HG02763 (cell line): ENCODE measurements around the gene IFIT2.
A peak's percentile ranks its signal among the peaks of the same experiment; 100 is the strongest.
"Not testable (repeated sequence)": the region's sequence is repeated elsewhere in the genome, so short reads cannot be mapped to it uniquely, and the experiment has no call there.

Experiments
- ATAC-seq: cut with Tn5 transposase; IDR thresholded peaks from one replicate; pipeline ENCODE4 v1.9.1; 2021; ENCODE audit warnings: mild to moderate bottlenecking, moderate library complexity; ENCODE audit not compliant: unreplicated experiment

IFIT2 gene, protein sequence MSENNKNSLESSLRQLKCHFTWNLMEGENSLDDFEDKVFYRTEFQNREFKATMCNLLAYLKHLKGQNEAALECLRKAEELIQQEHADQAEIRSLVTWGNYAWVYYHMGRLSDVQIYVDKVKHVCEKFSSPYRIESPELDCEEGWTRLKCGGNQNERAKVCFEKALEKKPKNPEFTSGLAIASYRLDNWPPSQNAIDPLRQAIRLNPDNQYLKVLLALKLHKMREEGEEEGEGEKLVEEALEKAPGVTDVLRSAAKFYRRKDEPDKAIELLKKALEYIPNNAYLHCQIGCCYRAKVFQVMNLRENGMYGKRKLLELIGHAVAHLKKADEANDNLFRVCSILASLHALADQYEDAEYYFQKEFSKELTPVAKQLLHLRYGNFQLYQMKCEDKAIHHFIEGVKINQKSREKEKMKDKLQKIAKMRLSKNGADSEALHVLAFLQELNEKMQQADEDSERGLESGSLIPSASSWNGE

DNA sequence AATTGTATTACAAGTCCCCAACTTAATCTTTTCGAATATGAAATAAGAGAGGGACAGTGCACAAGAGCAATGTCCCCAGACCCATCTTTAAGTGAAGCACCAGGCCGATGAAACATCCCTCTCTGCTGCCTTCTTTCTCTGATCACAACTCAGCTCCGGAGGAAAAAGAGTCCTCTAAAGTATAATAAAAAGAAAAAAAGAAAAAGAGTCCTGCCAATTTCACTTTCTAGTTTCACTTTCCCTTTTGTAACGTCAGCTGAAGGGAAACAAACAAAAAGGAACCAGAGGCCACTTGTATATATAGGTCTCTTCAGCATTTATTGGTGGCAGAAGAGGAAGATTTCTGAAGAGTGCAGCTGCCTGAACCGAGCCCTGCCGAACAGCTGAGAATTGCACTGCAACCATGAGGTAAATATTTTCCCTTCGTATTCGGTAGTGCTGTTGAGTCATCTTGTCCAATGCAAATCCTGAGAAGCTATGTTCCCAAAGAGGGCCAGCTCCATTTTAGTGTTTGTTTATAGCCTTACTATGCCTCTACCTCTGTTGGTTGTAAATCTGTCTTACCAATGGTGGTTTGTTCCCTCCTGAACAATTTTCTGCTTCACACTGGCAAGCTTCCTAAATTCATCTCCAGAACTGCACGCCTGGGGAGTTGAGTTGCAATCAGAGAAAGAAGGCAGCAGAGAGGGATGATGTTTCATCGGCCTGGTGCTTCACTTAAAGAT is at the start of gene IFIT2:
TSS of gene IFIT2 (plus strand) at position 326 of the 725 bp plus-strand sequence. CDS start at position 404, 78 bp downstream.
- ATAC-seq, result peak; percentile 72

DNA sequence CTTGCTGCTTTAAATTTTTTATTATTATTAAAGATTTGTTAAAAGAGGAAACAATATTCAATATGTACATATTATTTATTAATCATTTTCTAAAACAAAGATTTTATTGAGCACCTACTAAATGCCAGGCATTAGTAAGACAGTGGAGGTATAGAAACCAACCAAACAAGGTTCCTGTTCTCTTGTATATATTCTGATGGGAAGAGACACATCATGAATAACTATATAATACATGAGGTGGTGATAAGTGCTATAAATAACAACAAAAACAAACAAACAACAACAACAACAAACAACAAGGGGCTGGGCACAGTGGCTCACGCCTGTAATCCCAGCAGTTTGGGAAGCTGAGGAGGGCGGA is 49.6 kb upstream of the IFIT2 start:
- no peak for ATAC-seq

DNA sequence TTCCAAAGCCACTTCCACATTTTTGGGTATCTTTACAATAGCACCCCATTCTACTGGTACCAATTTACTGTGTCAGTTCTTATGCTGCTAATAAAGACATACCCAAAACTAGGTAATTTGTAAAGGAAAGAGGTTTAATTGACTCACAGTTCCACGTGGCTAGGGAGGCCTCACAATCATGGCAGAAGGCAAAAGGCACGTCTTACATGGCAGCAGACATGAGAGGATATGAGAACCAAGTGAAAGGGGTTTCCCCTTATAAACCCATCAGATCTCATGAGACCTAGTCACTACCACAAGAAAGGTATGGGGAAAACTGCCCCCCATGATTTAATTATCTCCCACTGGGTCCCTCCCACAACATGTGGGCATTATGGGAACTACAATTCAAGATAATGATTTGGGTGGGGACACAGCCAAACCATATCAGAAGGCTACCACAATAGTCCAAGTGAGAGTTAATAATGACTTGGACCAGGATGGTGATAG is 46.7 kb upstream of the IFIT2 start:
- ATAC-seq, result not testable (repeated sequence)

DNA sequence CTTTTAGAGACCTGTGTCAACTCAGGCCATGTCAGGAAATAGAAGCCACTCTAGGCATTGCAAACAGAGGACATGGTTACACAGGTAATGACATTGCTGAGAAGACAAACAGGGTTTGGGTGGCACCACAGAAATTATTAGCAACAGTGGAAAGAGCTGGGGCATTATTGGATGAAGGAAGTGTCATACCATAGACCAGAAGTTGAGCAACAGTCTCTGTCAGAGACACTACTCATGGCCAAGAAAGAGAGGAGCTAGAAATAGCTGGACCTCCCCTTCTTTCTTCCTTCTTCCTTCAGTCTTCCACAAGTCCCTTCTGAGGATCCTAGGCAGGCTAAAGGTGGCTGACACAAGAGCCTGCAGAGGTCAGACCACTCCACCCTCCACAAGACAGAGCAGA is 46.1 kb upstream of the IFIT2 start:
- ATAC-seq, result no peak

DNA sequence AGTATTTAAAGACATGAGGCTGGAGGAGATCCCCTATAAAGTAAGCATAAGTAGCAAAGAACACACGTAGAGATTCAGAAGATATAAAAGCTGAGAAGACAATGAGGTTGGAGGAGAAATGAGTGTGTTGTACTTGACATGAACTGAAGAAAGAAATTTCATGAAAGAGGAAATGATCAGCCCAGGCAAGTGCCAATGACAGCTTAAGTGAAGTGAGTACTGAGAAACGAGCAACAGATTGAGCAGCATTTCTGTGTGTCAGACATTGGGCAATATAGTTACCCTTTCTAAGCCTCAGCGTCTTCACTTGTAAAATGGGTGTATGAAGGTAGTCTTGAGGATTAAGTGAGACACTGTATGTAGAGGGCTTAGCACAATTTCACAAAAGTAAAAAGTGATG is 45.5 kb upstream of the IFIT2 start:
- no peak for ATAC-seq

DNA sequence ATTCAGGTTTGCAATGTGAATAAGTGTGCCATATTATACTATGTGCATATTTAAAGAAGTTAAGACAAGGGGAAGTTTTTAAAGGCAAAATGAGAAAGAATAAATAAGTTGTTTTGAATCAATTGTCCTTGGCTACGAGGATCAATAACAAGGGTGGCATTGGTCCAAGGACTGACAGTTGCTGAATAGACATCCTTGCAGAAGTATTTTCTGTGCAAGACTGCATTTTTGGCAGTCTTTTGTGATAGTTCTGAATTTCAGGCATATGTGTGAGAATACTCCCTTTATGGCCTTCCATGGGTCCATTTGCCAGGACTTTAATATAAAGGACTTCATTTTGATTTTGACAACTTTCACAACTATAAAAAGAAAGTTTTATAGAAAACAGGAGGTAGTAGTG is 44.9 kb upstream of the IFIT2 start:
- no peak for ATAC-seq

DNA sequence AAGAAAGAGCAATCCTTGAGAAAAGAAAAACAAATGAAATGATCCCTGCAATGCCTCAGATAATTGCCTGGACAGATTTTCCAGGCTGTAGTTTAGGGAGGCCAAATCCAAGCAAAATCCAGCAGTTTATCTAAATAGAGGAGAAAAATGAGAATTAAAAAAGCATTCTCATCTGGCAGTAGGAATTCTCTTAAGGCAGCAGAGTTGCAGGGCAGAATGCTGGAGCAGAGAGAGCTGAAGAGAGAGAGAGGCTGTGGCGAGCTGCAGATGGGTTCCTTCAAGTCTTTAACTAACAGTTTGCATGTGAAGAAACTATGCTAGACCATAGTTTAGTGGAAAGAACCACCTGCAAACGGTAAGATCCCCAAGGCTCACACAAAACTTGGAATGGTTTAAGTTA is 44.3 kb upstream of the IFIT2 start:
- ATAC-seq, result no peak

DNA sequence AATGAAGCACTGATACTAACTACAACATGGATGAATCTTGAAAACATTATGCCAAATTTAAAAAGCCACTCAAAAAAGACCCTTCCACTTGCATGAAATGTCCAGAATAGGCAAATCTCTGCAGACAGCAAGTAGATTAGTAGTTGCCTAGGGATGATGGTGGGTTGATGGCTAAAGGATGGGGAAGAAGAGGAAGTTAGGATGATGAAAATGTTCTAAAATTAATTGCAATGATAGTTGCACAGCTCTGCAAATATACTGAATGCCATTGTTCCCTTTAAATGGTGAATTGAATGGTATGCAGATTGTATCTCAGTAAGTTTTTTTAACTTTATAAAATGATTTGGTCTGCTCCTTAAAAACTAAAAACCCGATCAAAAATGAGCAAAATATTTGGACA is 43.0 kb upstream of the IFIT2 start:
- ATAC-seq, result no peak

DNA sequence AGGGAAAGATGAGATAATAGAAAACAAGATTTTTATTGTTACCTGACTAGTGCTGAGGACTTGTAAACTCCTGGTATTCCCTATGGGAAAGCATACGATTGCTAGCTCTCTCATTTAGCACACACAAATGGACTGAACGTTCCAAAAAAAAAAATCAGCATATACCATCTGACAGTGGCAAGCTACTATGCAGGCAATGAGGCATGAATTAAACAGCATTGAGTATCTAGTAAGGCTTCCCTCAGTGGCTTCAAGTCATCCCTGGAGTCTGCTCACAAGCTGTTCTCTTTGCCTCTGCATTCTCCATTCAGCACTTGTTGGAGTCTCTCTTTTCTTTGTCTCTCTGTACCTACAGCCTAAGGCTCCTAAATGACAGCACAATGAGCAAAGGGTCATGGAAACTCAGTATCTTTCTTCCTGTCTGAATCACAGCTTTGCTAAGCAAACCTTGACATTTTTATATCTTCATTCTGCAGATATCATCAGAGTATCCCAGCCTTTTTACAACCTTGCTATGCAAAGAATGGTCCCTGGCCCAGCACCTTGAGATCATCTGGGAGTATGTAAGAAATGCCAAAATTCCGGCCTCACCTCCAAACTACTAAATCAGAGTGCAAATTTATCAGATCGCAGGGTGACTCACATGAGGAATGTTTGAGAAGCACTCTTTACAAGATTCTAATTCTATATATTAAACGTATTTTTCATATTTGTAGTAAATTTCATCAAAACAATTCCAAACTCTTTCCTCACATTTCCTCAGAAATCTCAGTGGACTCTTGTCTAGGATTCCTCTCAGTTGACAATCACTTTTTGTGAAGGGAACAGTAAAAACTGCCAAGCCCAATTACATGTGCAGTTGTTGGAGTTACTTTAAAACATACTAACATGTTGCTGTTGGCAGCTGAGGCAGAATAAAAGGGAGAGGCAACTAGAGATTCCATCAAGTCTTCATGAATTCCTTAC is 39.5 kb upstream of the IFIT2 start:
- no peak for ATAC-seq

DNA sequence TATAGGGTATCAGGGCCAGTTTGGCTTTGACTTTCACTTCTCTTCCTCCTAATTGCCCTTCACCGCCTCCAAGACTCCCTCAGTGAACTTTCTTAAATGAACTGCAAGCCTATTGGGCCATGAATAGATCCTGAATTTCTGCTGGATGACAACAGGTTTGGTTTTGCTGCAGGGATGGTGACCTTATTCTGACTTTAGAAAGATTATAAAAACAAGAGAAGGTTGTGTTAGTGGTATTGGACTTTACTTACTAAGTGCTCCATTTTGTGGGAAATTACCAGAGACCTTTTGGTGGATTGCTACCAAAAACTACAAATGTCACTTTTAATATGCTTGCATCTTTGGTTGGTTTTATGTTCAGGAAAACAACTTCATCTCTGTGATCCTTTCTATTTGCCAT is 38.8 kb upstream of the IFIT2 start:
- no peak for ATAC-seq

DNA sequence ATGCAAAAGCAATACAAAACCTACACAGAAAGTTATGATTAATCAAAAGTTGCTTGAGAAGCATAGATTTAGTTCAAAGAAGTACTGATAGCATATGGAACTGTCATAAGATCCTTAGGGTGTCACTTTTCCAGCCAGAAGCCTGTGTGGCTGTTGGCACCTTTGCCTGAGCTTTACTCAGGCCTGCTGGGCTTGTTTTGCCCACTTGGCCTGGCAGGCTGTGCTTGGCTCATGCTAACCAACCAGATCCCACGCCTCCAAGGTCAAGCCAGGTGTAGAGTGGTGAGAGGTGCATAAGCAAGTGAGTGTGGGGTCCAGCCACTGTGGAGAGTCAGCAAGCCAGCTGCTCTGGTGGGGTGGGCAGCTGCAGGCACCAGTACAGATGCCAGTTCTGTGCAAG is 38.3 kb upstream of the IFIT2 start:
- ATAC-seq, result no peak

DNA sequence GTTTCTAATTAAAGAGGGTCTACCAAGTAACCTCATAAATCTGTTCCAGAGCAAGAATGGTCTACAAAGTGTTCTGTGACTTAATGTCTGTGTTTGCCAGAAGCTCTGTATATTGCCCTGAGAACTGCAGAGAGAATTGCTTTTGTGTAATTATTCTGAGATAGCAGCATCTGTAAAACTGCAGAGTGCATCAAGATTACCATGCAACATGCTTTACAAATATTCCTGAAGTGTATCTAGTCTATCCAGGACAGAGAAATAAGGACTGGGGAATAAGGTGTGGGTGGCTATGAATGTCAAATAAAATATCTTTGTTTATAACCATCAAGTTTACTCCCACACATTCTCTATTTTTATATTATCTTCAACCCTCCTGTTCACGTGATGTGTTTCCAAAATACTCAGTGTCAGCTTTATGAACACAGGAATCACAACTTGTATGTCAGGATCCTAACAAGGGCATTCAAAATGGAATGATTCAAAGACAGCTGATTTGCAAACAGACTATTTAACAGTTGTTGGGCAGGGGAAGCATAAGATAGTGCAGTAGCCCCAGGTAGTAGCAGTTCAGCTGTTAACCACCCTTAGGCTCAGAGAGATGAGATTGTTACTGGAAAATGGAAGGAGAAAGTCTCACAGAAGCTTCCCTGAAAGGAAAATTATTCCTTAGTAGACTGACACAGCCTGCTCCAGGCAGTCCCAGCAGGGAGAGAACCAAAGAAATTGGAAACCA is 35.0 kb upstream of the IFIT2 start:
- ATAC-seq, result no peak

DNA sequence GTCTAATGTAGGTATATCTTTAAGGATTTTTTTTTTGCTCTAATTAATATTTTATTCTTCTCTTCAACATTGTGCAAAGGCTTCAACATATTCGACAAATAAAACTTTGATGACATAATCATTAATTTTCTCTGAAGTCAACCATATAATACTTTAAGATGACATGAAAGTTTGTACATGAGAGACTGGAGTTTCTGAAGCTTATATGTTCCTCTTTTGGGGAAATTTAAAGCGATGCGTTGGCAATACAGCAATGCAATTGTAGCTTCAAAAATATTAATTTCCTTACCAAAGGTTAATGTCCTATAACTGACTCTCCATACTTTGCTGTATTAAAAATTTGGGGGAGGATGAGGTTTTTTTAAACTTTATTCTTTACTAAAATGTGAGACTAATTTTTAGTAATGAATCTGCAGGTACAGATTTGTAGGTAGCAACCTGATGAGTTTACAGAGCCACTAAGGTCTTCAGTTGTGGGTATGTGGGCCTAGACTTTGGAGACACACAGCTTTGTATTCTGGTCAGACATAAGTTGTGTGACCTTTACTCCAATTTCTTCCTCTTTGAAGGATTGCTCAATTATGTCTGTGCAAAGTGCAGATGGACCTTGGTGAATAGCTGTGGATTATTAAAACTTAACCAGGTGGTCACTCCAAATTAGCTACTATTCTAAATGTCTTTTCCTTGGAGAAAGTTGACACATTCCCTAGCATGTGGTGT is 32.3 kb upstream of the IFIT2 start:
- ATAC-seq, result no peak

DNA sequence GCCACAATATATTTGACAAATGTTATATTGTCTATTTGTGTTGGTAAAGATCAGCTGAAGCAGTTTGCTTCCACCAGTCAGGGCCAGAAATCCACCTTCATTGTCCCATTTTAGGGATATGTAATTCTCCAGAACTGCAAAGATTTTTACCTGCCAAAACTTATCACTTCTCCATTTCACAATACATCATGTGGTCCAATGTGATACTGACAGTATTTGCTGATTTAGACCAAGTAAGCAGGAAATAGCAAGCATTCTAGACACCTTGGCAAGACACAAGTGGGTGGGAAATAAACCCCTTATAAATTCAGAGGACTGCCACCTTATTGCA is 31.7 kb upstream of the IFIT2 start:
- no peak for ATAC-seq

DNA sequence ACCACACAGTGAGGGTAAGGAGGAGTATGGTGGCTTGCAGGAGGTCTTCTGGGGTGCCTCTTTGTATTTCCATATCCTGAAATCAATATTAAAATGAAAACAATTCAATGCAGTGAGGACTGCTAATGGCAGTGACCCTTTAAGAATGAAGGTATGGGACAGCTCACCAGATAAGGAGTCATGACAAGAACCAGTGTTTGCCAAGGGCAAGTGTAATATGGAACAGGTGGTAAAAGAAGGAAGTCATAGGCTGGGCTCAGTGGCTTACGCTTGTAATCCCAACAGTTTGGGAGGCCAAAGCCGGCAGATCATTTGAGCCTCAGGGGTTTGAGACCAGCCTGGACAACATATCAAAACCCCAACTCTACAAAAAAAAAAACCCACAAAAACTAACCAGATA is 30.3 kb upstream of the IFIT2 start:
- no peak for ATAC-seq

DNA sequence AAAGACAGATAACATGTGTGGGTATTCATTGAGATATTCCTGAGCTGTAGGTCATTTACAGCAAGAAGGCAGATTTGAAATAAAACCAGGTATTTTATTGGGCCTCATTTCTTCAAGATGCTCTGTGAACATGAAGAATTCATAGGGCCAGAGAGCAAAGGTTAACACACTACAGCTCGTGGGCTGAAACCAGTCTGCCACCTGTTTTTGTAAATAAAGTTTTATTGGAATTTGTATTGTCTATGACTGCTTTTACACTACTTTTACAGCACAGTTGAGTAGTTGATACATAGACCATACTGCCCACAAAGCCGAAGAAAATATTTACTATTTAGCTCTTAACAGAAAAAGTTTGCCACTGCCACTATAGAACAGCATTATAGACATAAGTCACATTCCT is 28.2 kb upstream of the IFIT2 start:
- no peak for ATAC-seq

DNA sequence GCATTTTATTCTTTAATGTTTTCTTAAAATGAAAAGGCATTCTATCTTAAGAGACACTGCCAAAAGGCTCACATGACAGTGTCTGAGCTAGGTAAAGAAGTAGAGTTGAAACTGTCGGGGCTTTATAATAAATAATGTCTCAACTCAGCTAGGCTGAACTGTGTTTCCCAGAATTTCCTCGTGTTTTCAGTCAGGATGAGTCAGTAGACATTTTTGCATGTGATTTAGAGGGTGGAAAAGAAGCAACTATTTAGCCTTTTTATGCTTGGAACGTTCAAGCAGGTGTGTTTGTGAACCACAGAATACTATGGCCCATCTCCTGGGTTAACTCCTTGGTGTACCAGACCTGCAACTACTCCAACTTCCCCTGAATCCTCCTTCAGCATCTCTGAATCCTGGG is 26.9 kb upstream of the IFIT2 start:
- ATAC-seq, result no peak

DNA sequence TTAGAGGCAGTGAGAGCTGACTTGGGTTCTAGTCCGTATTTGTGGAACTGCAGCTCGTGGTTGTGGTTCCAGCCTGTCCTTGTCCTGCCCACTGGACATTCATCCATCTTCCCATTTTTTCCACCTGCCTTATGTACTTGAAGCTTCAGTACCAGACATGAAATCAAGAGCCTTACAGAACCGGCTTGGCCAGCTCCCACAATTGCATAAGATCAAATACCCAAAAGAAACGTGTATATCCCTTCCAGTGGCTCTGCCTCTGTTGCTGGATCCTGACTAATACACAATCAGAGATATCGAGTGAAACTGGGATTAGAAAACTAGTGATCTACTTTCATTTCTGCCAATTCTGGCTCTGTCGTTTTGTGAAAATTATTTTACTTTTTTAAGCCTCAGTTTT is 26.5 kb upstream of the IFIT2 start:
- no peak for ATAC-seq

DNA sequence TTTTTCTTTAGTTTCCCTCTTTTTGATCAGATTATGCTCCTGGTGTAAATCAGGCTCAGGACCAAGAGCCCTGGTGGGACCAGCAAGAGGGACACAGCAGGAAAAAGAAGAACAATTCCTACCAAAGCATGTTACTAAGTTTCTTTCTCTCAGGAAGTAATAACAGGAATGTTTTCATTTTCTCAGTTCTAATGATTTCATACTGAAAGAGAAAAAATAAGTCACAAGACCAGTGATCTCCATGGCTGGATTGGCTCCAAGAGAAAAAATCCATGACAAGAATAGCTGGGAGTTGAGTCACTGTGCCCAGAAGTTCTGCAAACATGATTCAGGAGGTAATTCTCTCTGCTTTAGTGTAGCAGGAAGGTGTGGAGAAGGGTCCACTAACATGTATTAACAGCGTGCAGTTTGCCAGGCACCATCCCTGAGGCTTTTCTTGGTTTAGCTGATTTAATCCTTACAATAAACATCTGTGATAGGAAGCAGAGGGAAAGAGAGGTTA is 23.8 kb upstream of the IFIT2 start:
- ATAC-seq, result no peak
